K562 (cell line): Measurements from ENCODE around the gene PLIN5. TPM values are rescaled to one million over a fixed set of nuclear protein-coding genes. Genes with fewer than 3 reads are reported as not detected.

Source experiments
- ARID2 ChIP-seq: fragments of 450-650 bp; IDR thresholded peaks from 2 replicates; pipeline ENCODE4 v1.6.1; 2017; ENCODE audit warnings: antibody characterized with exemption, mild to moderate bottlenecking
- HNRNPUL1 ChIP-seq: fragments of 200-400 bp; formaldehyde crosslinking; IDR thresholded peaks from 2 replicates; pipeline ENCODE4 v1.6.1; 2017; ENCODE audit warnings: low read length
- POLR2B ChIP-seq: fragments of 450-650 bp; IDR thresholded peaks from 2 replicates; pipeline ENCODE4 v1.6.1; 2018; ENCODE audit warnings: low read depth; ENCODE audit not compliant: partially characterized antibody
- ZBTB26 ChIP-seq: fragments of 450-650 bp; formaldehyde crosslinking; IDR thresholded peaks from 2 replicates; pipeline ENCODE4 v1.4.0; 2022; ENCODE audit warnings: missing genetic modification characterization
- ZNF699 ChIP-seq: fragments of 250-450 bp; sonication (Bioruptor Pico); IDR thresholded peaks from 2 replicates; pipeline ENCODE4 v1.8.0; 2021; ENCODE audit warnings: mild to moderate bottlenecking, moderate library complexity; ENCODE audit not compliant: insufficient replicate concordance
- polyA plus RNA-seq, 8 experiments: library from polyadenylated mRNA; depleted of rRNA in 4 of 8; stranded (reverse) in 5 of 8; unstranded in 3 of 8; fragments of >200 nt; fragmentation: Nextera tagmentation in 2 of 8; fragmentation: Illumina TruSeq in 1 of 8; extraction: Ambion mirVana in 2 of 8; extraction: Trizol in 1 of 8; gene quantifications; 2 replicates each; pipeline versions ENCODE4 v1.2.1 to v1.2.3, GENCODE V29; 2011 to 2014; ENCODE audit warnings: inconsistent platforms in 1 of 8, missing spikeins in 1 of 8
- total RNA-seq, 7 experiments: library from RNA; depleted of rRNA in 6 of 7; stranded (reverse); fragments of >200 nt in 6 of 7; fragmentation: Illumina TruSeq in 2 of 7; extraction: Trizol in 2 of 7; gene quantifications; 2 replicates each; pipeline versions ENCODE4 v1.2.1 to v1.2.3, GENCODE V29; 2011 to 2021; ENCODE audit warnings: low replicate concordance in 1 of 7
- TF ChIP-seq, protein P1 (sequence below), 2 experiments: fragments of 450-650 bp; IDR thresholded peaks; 2 replicates each; pipeline ENCODE4 v1.6.1; 2018; ENCODE audit warnings: mild to moderate bottlenecking in 2 of 2, low read depth in 1 of 2; ENCODE audit not compliant: partially characterized antibody in 2 of 2
- TF ChIP-seq, protein P2 (sequence below), 2 experiments: fragments of 450-650 bp in 1 of 2; sonication (generic) in 1 of 2; formaldehyde crosslinking in 1 of 2; IDR thresholded peaks in 1 of 2; conservative IDR thresholded peaks in 1 of 2; 2 replicates each; pipeline versions ENCODE4 v1.6.1 to v1.8.1; 2016 to 2023; ENCODE audit warnings: mild to moderate bottlenecking in 2 of 2, moderate library complexity in 2 of 2, inconsistent platforms in 1 of 2, missing genetic modification reagents in 1 of 2
- TF ChIP-seq, protein P3 (sequence below): fragments of 200-600 bp; sonication (generic); IDR thresholded peaks from one replicate; pipeline ENCODE4 v1.6.1; 2012; ENCODE audit warnings: mild to moderate bottlenecking, low read depth, low read length, inconsistent platforms

The PLIN5 gene
- total and polyA plus RNA-seq, 9 of the 15 experiments (the other 6 are each of a cell fraction or from before 2014, with no cell fraction given): 0.04 to 1.3 (median 0.50) TPM

DNA sequence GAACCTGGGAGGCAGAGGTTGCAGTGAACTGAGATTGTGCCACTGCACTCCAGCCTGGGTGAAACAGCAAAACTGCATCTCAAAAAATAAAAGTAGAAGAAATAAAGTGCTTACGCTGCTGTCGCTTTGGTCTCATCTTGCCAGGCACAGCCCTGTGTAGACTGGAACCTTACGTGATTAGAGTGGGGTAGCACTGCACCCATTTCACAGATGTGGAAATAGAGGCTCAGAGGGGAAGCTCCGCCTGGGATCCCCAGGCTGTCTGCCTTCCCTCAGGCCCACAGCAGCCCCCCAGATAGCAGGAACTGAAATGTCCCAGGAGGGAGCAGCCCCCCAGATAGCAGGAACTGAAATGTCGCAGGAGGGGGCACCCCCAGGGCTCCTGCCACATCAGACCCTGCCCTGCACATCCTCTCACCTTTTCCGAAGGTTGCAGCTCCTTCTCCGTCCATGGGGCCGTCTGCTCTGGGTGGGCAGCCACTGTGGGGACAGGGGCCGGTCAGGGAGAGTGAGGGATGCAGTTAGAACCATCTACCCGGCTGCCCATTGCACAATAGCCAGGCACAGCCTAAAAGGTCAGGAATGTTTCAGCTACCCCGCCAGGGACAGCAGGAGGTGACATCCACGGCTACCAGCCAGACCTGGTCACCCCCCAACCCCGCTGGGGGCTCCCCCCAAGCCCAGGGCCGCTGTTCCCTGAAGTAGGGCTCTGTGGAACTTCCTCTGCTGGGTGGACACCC is 18.7 kb downstream of the PLIN5 start (continued):
- TF ChIP-seq, protein P1, sequence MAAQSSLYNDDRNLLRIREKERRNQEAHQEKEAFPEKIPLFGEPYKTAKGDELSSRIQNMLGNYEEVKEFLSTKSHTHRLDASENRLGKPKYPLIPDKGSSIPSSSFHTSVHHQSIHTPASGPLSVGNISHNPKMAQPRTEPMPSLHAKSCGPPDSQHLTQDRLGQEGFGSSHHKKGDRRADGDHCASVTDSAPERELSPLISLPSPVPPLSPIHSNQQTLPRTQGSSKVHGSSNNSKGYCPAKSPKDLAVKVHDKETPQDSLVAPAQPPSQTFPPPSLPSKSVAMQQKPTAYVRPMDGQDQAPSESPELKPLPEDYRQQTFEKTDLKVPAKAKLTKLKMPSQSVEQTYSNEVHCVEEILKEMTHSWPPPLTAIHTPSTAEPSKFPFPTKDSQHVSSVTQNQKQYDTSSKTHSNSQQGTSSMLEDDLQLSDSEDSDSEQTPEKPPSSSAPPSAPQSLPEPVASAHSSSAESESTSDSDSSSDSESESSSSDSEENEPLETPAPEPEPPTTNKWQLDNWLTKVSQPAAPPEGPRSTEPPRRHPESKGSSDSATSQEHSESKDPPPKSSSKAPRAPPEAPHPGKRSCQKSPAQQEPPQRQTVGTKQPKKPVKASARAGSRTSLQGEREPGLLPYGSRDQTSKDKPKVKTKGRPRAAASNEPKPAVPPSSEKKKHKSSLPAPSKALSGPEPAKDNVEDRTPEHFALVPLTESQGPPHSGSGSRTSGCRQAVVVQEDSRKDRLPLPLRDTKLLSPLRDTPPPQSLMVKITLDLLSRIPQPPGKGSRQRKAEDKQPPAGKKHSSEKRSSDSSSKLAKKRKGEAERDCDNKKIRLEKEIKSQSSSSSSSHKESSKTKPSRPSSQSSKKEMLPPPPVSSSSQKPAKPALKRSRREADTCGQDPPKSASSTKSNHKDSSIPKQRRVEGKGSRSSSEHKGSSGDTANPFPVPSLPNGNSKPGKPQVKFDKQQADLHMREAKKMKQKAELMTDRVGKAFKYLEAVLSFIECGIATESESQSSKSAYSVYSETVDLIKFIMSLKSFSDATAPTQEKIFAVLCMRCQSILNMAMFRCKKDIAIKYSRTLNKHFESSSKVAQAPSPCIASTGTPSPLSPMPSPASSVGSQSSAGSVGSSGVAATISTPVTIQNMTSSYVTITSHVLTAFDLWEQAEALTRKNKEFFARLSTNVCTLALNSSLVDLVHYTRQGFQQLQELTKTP (IDR thresholded peaks at IDR 0.05; ENCODE audit: low read depth in 1 of 2, partially characterized antibody in 2 of 2): no peak
- TF ChIP-seq, protein P2, sequence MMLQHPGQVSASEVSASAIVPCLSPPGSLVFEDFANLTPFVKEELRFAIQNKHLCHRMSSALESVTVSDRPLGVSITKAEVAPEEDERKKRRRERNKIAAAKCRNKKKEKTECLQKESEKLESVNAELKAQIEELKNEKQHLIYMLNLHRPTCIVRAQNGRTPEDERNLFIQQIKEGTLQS (IDR thresholded peaks at IDR 0.05): no peak
- TF ChIP-seq, protein P2 (CRISPR knock-in tag; conservative IDR thresholded peaks at IDR 0.05): no peak
- no peak for TF ChIP-seq POLR2B
- no peak for TF ChIP-seq ZNF699 (CRISPR knock-in tag)
- TF ChIP-seq HNRNPUL1: no peak
- no peak for TF ChIP-seq ARID2
- TF ChIP-seq, protein P3, sequence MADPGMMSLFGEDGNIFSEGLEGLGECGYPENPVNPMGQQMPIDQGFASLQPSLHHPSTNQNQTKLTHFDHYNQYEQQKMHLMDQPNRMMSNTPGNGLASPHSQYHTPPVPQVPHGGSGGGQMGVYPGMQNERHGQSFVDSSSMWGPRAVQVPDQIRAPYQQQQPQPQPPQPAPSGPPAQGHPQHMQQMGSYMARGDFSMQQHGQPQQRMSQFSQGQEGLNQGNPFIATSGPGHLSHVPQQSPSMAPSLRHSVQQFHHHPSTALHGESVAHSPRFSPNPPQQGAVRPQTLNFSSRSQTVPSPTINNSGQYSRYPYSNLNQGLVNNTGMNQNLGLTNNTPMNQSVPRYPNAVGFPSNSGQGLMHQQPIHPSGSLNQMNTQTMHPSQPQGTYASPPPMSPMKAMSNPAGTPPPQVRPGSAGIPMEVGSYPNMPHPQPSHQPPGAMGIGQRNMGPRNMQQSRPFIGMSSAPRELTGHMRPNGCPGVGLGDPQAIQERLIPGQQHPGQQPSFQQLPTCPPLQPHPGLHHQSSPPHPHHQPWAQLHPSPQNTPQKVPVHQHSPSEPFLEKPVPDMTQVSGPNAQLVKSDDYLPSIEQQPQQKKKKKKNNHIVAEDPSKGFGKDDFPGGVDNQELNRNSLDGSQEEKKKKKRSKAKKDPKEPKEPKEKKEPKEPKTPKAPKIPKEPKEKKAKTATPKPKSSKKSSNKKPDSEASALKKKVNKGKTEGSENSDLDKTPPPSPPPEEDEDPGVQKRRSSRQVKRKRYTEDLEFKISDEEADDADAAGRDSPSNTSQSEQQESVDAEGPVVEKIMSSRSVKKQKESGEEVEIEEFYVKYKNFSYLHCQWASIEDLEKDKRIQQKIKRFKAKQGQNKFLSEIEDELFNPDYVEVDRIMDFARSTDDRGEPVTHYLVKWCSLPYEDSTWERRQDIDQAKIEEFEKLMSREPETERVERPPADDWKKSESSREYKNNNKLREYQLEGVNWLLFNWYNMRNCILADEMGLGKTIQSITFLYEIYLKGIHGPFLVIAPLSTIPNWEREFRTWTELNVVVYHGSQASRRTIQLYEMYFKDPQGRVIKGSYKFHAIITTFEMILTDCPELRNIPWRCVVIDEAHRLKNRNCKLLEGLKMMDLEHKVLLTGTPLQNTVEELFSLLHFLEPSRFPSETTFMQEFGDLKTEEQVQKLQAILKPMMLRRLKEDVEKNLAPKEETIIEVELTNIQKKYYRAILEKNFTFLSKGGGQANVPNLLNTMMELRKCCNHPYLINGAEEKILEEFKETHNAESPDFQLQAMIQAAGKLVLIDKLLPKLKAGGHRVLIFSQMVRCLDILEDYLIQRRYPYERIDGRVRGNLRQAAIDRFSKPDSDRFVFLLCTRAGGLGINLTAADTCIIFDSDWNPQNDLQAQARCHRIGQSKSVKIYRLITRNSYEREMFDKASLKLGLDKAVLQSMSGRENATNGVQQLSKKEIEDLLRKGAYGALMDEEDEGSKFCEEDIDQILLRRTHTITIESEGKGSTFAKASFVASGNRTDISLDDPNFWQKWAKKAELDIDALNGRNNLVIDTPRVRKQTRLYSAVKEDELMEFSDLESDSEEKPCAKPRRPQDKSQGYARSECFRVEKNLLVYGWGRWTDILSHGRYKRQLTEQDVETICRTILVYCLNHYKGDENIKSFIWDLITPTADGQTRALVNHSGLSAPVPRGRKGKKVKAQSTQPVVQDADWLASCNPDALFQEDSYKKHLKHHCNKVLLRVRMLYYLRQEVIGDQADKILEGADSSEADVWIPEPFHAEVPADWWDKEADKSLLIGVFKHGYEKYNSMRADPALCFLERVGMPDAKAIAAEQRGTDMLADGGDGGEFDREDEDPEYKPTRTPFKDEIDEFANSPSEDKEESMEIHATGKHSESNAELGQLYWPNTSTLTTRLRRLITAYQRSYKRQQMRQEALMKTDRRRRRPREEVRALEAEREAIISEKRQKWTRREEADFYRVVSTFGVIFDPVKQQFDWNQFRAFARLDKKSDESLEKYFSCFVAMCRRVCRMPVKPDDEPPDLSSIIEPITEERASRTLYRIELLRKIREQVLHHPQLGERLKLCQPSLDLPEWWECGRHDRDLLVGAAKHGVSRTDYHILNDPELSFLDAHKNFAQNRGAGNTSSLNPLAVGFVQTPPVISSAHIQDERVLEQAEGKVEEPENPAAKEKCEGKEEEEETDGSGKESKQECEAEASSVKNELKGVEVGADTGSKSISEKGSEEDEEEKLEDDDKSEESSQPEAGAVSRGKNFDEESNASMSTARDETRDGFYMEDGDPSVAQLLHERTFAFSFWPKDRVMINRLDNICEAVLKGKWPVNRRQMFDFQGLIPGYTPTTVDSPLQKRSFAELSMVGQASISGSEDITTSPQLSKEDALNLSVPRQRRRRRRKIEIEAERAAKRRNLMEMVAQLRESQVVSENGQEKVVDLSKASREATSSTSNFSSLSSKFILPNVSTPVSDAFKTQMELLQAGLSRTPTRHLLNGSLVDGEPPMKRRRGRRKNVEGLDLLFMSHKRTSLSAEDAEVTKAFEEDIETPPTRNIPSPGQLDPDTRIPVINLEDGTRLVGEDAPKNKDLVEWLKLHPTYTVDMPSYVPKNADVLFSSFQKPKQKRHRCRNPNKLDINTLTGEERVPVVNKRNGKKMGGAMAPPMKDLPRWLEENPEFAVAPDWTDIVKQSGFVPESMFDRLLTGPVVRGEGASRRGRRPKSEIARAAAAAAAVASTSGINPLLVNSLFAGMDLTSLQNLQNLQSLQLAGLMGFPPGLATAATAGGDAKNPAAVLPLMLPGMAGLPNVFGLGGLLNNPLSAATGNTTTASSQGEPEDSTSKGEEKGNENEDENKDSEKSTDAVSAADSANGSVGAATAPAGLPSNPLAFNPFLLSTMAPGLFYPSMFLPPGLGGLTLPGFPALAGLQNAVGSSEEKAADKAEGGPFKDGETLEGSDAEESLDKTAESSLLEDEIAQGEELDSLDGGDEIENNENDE: no peak
- no peak for TF ChIP-seq ZBTB26
